GM21723 (cell line): Measurements from ENCODE around the gene HAUS3.
A peak's percentile ranks its signal among the peaks of the same experiment; 100 is the strongest.

Experiments used
- ATAC-seq: cut with Tn5 transposase; IDR thresholded peaks from one replicate; pipeline ENCODE4 v1.9.1; 2021; ENCODE audit warnings: mild to moderate bottlenecking, moderate library complexity; ENCODE audit not compliant: unreplicated experiment

HAUS3 gene

GRCh38 chr4:2264481-2265041, 22.6 kb upstream of the HAUS3 start:
- ATAC-seq: no peak

GRCh38 chr4:2263926-2264321, 22.0 kb upstream of the HAUS3 start:
- ATAC-seq: no peak

GRCh38 chr4:2262944-2263250, 21.0 kb upstream of the HAUS3 start:
- ATAC-seq: no peak

GRCh38 chr4:2262145-2262943, 20.4 kb upstream of the HAUS3 start:
- peak; percentile 88 for ATAC-seq

GRCh38 chr4:2261853-2262144, 19.9 kb upstream of the HAUS3 start, which contains the start of gene MXD4:
MXD4 (minus strand) TSS chr4:2262109; CDS start chr4:2261980, 129 bp downstream.
- ATAC-seq: peak; percentile 4

- peak; percentile 29 for ATAC-seq
These were observed 19.4 kb upstream of the HAUS3 start for GRCh38 chr4:2261110-2261852.

- no peak for ATAC-seq
These were observed 18.6 kb upstream of the HAUS3 start for GRCh38 chr4:2260344-2261109.

GRCh38 chr4:2259541-2260343, 17.8 kb upstream of the HAUS3 start:
- ATAC-seq: no peak

- no peak for ATAC-seq
These were observed 17.2 kb upstream of the HAUS3 start for GRCh38 chr4:2259036-2259540.

GRCh38 chr4:2258091-2259035, 16.4 kb upstream of the HAUS3 start:
- ATAC-seq: no peak

- ATAC-seq: no peak
These were observed 15.6 kb upstream of the HAUS3 start for GRCh38 chr4:2257361-2258081.

- no peak for ATAC-seq
These were observed 14.9 kb upstream of the HAUS3 start for GRCh38 chr4:2256781-2257191.

- no peak for ATAC-seq
These were observed 14.3 kb upstream of the HAUS3 start for GRCh38 chr4:2256156-2256731.

GRCh38 chr4:2255501-2256155, 13.7 kb upstream of the HAUS3 start:
- no peak for ATAC-seq

GRCh38 chr4:2254665-2255500, 13.0 kb upstream of the HAUS3 start:
- no peak for ATAC-seq

- ATAC-seq: no peak
These were observed 11.5 kb upstream of the HAUS3 start for GRCh38 chr4:2253160-2254084.
